Neuronal stem cell (in vitro differentiated cells): ENCODE measurements around the gene CUBN.

Source experiments
- DNase-seq: peaks from one replicate; pipeline ENCODE4 v3.0.0-alpha.2; 2013; ENCODE audit warnings: low spot score
- H2AFZ ChIP-seq: one replicate; pipeline ENCODE4 v1.6.1; 2013; ENCODE audit warnings: mild to moderate bottlenecking, low read length, inconsistent platforms
- H2AK5ac ChIP-seq: 2 replicates; pipeline ENCODE4 v1.6.1; 2013; ENCODE audit warnings: low read depth, mild to moderate bottlenecking, inconsistent platforms, low read length, moderate library complexity, mixed read lengths
- H2BK120ac ChIP-seq: 2 replicates; pipeline ENCODE4 v1.6.1; 2013; ENCODE audit warnings: low read depth, mild to moderate bottlenecking, inconsistent platforms, low read length, moderate library complexity, mixed read lengths
- H2BK12ac ChIP-seq: one replicate; pipeline ENCODE4 v1.6.1; 2013; ENCODE audit warnings: low read length, inconsistent platforms
- H2BK15ac ChIP-seq: 2 replicates; pipeline ENCODE4 v1.6.1; 2013; ENCODE audit warnings: mild to moderate bottlenecking, low read length, inconsistent platforms, mixed read lengths
- H2BK5ac ChIP-seq: one replicate; pipeline ENCODE4 v1.6.1; 2013; ENCODE audit warnings: inconsistent platforms, mild to moderate bottlenecking, low read length, moderate library complexity
- H3K14ac ChIP-seq: one replicate; pipeline ENCODE4 v1.6.1; 2013; ENCODE audit warnings: low read length, inconsistent platforms
- H3K18ac ChIP-seq: 2 replicates; pipeline ENCODE4 v1.6.1; 2013; ENCODE audit warnings: low read length, inconsistent platforms
- H3K23ac ChIP-seq: 2 replicates; pipeline ENCODE4 v1.6.1; 2013; ENCODE audit warnings: low read depth, mild to moderate bottlenecking, mixed read lengths, low read length, inconsistent platforms; ENCODE audit not compliant: poor library complexity
- H3K27ac ChIP-seq: replicated peaks from 3 replicates; pipeline ENCODE4 v1.5.1; 2013; ENCODE audit warnings: low read length, inconsistent platforms
- H3K27me3 ChIP-seq, 3 experiments: 2 replicates each; pipeline ENCODE4 v1.6.1; 2013; ENCODE audit warnings: low read length in 3 of 3, mild to moderate bottlenecking in 2 of 3, inconsistent platforms in 1 of 3, low read depth in 1 of 3, mixed read lengths in 1 of 3, moderate library complexity in 1 of 3; ENCODE audit not compliant: control insufficient read depth in 3 of 3, insufficient read depth in 3 of 3
- H3K36me3 ChIP-seq, 2 donors: replicated peaks in 1 of 2; 2 replicates each; pipeline ENCODE4 v1.6.1; 2013; ENCODE audit warnings: low read length in 2 of 2; ENCODE audit not compliant: control insufficient read depth in 2 of 2, insufficient read depth in 2 of 2
- H3K4ac ChIP-seq: 2 replicates; pipeline ENCODE4 v1.6.1; 2013; ENCODE audit warnings: inconsistent platforms, mild to moderate bottlenecking, low read length, moderate library complexity
- H3K4me1 ChIP-seq, 2 donors: 1 replicate in 1 of 2; 2 replicates in 1 of 2; pipeline ENCODE4 v1.6.1; 2013; ENCODE audit warnings: low read length in 2 of 2, low read depth in 1 of 2; ENCODE audit not compliant: control insufficient read depth in 2 of 2, insufficient read depth in 1 of 2
- H3K4me2 ChIP-seq: one replicate; pipeline ENCODE4 v1.6.1; 2013; ENCODE audit warnings: mild to moderate bottlenecking, low read length, inconsistent platforms; ENCODE audit not compliant: insufficient read depth, poor library complexity, severe bottlenecking
- H3K4me3 ChIP-seq, 2 donors: 2 replicates each; pipeline ENCODE4 v1.5.1; 2013; ENCODE audit warnings: low read length in 2 of 2, mild to moderate bottlenecking in 2 of 2, inconsistent platforms in 1 of 2, moderate library complexity in 1 of 2
- H3K79me1 ChIP-seq: one replicate; pipeline ENCODE4 v1.6.1; 2013; ENCODE audit warnings: low read depth, mild to moderate bottlenecking, inconsistent platforms, low read length, moderate library complexity
- H3K9ac ChIP-seq: one replicate; pipeline ENCODE4 v1.6.1; 2013; ENCODE audit warnings: mild to moderate bottlenecking, low read depth, low read length, inconsistent platforms; ENCODE audit not compliant: poor library complexity
- H3K9me3 ChIP-seq, 2 donors: replicated peaks in 1 of 2; 2 replicates each; pipeline versions ENCODE3 to v1.6.1; 2013; ENCODE audit warnings: low read length in 2 of 2, mild to moderate bottlenecking in 2 of 2, inconsistent platforms in 1 of 2, low read depth in 1 of 2, mixed read lengths in 1 of 2, moderate library complexity in 1 of 2; ENCODE audit not compliant: control insufficient read depth in 2 of 2, insufficient read depth in 1 of 2
- H4K8ac ChIP-seq: one replicate; pipeline ENCODE4 v1.6.1; 2013; ENCODE audit warnings: low read depth, mild to moderate bottlenecking, inconsistent platforms, low read length, moderate library complexity
- H4K91ac ChIP-seq: one replicate; pipeline ENCODE4 v1.6.1; 2013; ENCODE audit warnings: low read length, low read depth, mild to moderate bottlenecking, inconsistent platforms; ENCODE audit not compliant: poor library complexity
- WGBS, 2 donors: extraction: QIAGEN DNeasy Blood & Tissue Kit; methylation state at CpG; one replicate each; pipeline ENCODE4 v1.1.7; 2013; ENCODE audit warnings: missing lambda C conversion rate in 2 of 2, mixed read lengths in 1 of 2; ENCODE audit not compliant: insufficient read length in 2 of 2, insufficient replicate concordance in 1 of 2; ENCODE audit errors: extremely low coverage in 2 of 2; 5-methylcytosine and 5-hydroxymethylcytosine counted together

The CUBN gene

GRCh38 chr10:17049195-17049594 is 80.4 kb downstream of the CUBN start:
- WGBS, 2 donors = no CpG with 5 or more reads among the region's 1 CpG
- Histone ChIP-seq H3K23ac (no peak overlapping the region), H3K9ac (no peak overlapping the region), H4K8ac (no peak overlapping the region), H3K14ac (no peak overlapping the region), H3K36me3 (no peaks in the 10 kb centered on the region), H3K4me1 (no peaks in the 10 kb centered on the region), H3K27ac (no peak overlapping the region), H3K79me1 (no peaks in the 10 kb centered on the region), H2AK5ac (no peak overlapping the region), H2BK12ac (no peak overlapping the region), H2BK120ac (no peak overlapping the region), H3K4ac (no peak overlapping the region), H3K4me2 (no peak overlapping the region), H3K27me3 (no peaks in the 10 kb centered on the region), H4K91ac (no peak overlapping the region), H2AFZ (no peak overlapping the region), H3K4me3 (no peak overlapping the region), H3K18ac (no peak overlapping the region), H3K9me3 (peaks cover 0 to 9% of the 10 kb centered on the region in 2 donors), H2BK15ac (no peak overlapping the region), H2BK5ac (no peak overlapping the region)
- no peak for DNase-seq

DNA sequence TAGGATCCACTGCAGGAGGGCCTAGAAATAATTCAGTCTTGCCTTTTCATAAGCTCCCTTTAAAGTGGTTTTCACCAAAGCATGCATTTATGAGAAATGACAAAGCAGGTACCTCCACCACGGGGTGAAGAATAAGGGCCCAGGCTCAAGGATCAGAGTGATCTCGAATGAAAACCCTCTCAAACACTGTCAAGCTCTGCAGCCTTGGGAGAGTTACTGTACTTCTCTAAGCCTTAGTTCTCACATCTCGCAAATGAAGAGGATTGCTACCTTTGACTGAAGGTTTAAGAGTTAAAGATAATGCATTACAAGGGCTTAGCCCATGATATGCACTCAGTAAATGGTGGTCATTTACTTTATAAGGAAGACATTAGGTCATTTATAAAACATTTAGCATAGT is 81.7 kb downstream of the CUBN start:
- H3K23ac ChIP-seq = no peak overlapping the region
- H3K9ac ChIP-seq = no peak overlapping the region
- H2AK5ac ChIP-seq = no peak overlapping the region
- WGBS, 2 donors = no CpG with 5 or more reads among the region's 3 CpGs
- H3K4ac ChIP-seq = no peak overlapping the region
- H2AFZ ChIP-seq = no peak overlapping the region
- no peak overlapping the region for H3K27ac ChIP-seq
- no peak overlapping the region for H4K8ac ChIP-seq
- DNase-seq = no peak
- H3K9me3 ChIP-seq = peaks cover 0 to 6% of the 10 kb centered on the region in 2 donors
- H3K27me3 ChIP-seq = no peaks in the 10 kb centered on the region
- no peak overlapping the region for H2BK15ac ChIP-seq
- H2BK5ac ChIP-seq = no peak overlapping the region
- H3K4me2 ChIP-seq = no peak overlapping the region
- H3K79me1 ChIP-seq = no peaks in the 10 kb centered on the region
- no peak overlapping the region for H3K18ac ChIP-seq
- H4K91ac ChIP-seq = no peak overlapping the region
- H2BK12ac ChIP-seq = no peak overlapping the region
- H3K14ac ChIP-seq = no peak overlapping the region
- H3K36me3 ChIP-seq = peaks cover 0 to 2% of the 10 kb centered on the region in 2 donors
- H2BK120ac ChIP-seq = no peak overlapping the region
- no peaks in the 10 kb centered on the region for H3K4me1 ChIP-seq
- H3K4me3 ChIP-seq = no peak overlapping the region

DNA sequence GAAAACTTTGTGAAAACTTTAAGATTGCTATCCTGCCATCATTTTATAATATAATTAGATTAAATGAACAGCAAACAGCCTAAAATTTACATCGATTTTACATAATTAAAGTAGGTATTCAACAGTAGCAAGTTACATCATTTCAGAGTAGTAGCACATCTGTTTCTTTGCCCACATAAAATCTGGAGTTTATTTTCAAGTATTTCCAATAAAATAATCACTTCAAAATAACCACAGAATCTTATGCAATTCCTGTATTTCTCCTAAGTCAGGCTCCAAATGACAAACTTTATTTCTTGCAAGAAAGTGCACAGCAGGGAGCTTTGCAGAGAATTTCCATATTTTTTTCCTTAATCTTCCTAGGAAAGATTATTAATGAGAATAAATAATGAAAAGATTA is 82.6 kb downstream of the CUBN start:
- H2AFZ ChIP-seq = no peak overlapping the region
- no peak overlapping the region for H4K8ac ChIP-seq
- no peak overlapping the region for H3K27ac ChIP-seq
- H3K4me1 ChIP-seq = no peaks in the 10 kb centered on the region
- peaks cover 0 to 3% of the 10 kb centered on the region in 2 donors for H3K9me3 ChIP-seq
- H3K23ac ChIP-seq = no peak overlapping the region
- peaks cover 0 to 2% of the 10 kb centered on the region in 2 donors for H3K36me3 ChIP-seq
- WGBS, 2 donors = no CpG with 5 or more reads among the region's 1 CpG
- H2BK15ac ChIP-seq = no peak overlapping the region
- no peak overlapping the region for H3K9ac ChIP-seq
- H3K27me3 ChIP-seq = no peaks in the 10 kb centered on the region
- no peak overlapping the region for H2AK5ac ChIP-seq
- no peak overlapping the region for H3K4me2 ChIP-seq
- H3K18ac ChIP-seq = no peak overlapping the region
- H2BK120ac ChIP-seq = no peak overlapping the region
- DNase-seq = no peak
- no peak overlapping the region for H2BK5ac ChIP-seq
- H3K4me3 ChIP-seq = no peak overlapping the region
- H3K4ac ChIP-seq = no peak overlapping the region
- H4K91ac ChIP-seq = no peak overlapping the region
- H2BK12ac ChIP-seq = no peak overlapping the region
- H3K79me1 ChIP-seq = no peaks in the 10 kb centered on the region
- no peak overlapping the region for H3K14ac ChIP-seq

DNA sequence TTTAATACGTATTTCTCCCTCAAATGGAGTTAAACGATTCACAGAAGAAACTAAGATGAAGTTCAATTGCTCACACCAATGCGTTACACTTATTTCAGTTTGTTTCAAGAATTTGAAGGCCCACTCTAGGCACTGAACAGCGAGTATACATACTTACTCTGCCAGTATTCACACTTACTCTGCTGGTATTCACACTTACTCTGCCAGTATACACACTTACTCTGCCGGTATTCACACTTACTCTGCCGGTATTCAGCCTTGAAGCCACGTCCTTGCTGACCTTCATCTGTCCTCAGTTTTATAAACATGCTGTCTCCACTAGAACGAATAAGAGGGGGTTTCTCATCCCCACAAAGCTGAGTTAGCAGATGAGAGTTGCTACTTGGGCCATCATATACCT is 86.0 kb downstream of the CUBN start:
- Histone ChIP-seq H3K4me1 (peaks cover 0 to 4% of the 10 kb centered on the region in 2 donors), H3K23ac (no peak overlapping the region), H3K18ac (no peak overlapping the region), H4K8ac (no peak overlapping the region), H3K14ac (no peak overlapping the region), H3K9ac (no peak overlapping the region), H2BK120ac (no peak overlapping the region), H2AFZ (no peak overlapping the region), H3K36me3 (peaks cover 0 to 2% of the 10 kb centered on the region in 2 donors), H3K79me1 (no peaks in the 10 kb centered on the region), H3K27ac (no peak overlapping the region), H3K4me3 (peak overlapping the region in 1 of 2 donors; percentile 64), H2BK12ac (no peak overlapping the region), H2AK5ac (no peak overlapping the region), H3K9me3 (no peaks in the 10 kb centered on the region), H2BK5ac (no peak overlapping the region), H3K4me2 (no peak overlapping the region), H4K91ac (no peak overlapping the region), H3K4ac (no peak overlapping the region), H2BK15ac (no peak overlapping the region), H3K27me3 (no peaks in the 10 kb centered on the region)
- WGBS, 2 donors = no CpG with 5 or more reads among the region's 8 CpGs
- no peak for DNase-seq
